ENCODE measurements around the gene HUS1.

The HUS1 gene

GRCh38 chr7:47962262-47962661 is 17.2 kb downstream of the HUS1 start:
- Histone ChIP-seq H3K4me3 (no peak overlapping the region), H3K36me3 (peaks cover 78% of the 10 kb centered on the region)
- no peak for TF ChIP-seq Cebpa-rat (IDR thresholded peaks at IDR 0.05)

GRCh38 chr7:47957156-47957555 is 22.3 kb downstream of the HUS1 start:
- TF ChIP-seq Cebpa-rat (IDR thresholded peaks at IDR 0.05) = no peak
- H3K27ac ChIP-seq = no peak overlapping the region
- no peaks in the 10 kb centered on the region; the same call in 1 of the 2 replicates for H4K20me1 ChIP-seq
- H3K27me3 ChIP-seq = no peaks in the 10 kb centered on the region
- no peaks in the 10 kb centered on the region for H3K4me1 ChIP-seq
- no peak overlapping the region for H3K4me2 ChIP-seq
- H3K4me3 ChIP-seq = no peak overlapping the region
- H3K36me3 ChIP-seq = peaks cover 48% of the 10 kb centered on the region
- H3K9me3 ChIP-seq = peaks cover 8% of the 10 kb centered on the region
- H3K9ac ChIP-seq = no peak overlapping the region

More at GRCh38 chr7:47962262-47962661, 17.2 kb downstream of the HUS1 start:
- Histone ChIP-seq H3K9ac (no peak overlapping the region), H3K27me3 (no peaks in the 10 kb centered on the region), H3K4me2 (no peak overlapping the region), H3K9me3 (peaks cover 8% of the 10 kb centered on the region), H4K20me1 (no peaks in the 10 kb centered on the region; the same call in 1 of the 2 replicates), H3K4me1 (0 out of 2 replicates have a peak, but pooled peaks cover 13% of the 10 kb centered on the region), H3K27ac (no peak overlapping the region)

GRCh38 chr7:47956220-47956619 is 23.2 kb downstream of the HUS1 start:
- Histone ChIP-seq H3K27ac (no peak overlapping the region), H3K4me1 (no peaks in the 10 kb centered on the region), H3K27me3 (no peaks in the 10 kb centered on the region), H4K20me1 (no peaks in the 10 kb centered on the region; the same call in 1 of the 2 replicates), H3K9me3 (peaks cover 5% of the 10 kb centered on the region; the same call in 1 of the 2 replicates), H3K4me3 (no peak overlapping the region), H3K9ac (no peak overlapping the region), H3K4me2 (no peak overlapping the region), H3K36me3 (peaks cover 38% of the 10 kb centered on the region)
- TF ChIP-seq Cebpa-rat (IDR thresholded peaks at IDR 0.05) = no peak

GRCh38 chr7:47954231-47954911 is 25.0 kb downstream of the HUS1 start:
- no peak for TF ChIP-seq Cebpa-rat (IDR thresholded peaks at IDR 0.05)
- Histone ChIP-seq H3K4me2 (no peak overlapping the region), H3K27me3 (no peaks in the 10 kb centered on the region), H3K9me3 (no peaks in the 10 kb centered on the region; the same call in 1 of the 2 replicates), H3K27ac (no peak overlapping the region), H3K36me3 (peaks cover 31% of the 10 kb centered on the region), H3K4me3 (no peak overlapping the region), H3K9ac (no peak overlapping the region), H3K4me1 (peaks cover 5% of the 10 kb centered on the region), H4K20me1 (no peaks in the 10 kb centered on the region; the same call in 1 of the 2 replicates)

- H3K4me3 ChIP-seq = no peak overlapping the region
- H3K27ac ChIP-seq = no peak overlapping the region
- peaks cover 31% of the 10 kb centered on the region for H3K36me3 ChIP-seq
- H3K4me2 ChIP-seq = no peak overlapping the region
- TF ChIP-seq Cebpa-rat (IDR thresholded peaks at IDR 0.05) = no peak
- peaks cover 5% of the 10 kb centered on the region for H3K4me1 ChIP-seq
- no peak overlapping the region for H3K9ac ChIP-seq
- no peaks in the 10 kb centered on the region for H3K27me3 ChIP-seq
- H3K9me3 ChIP-seq = no peaks in the 10 kb centered on the region; the same call in 1 of the 2 replicates
- no peaks in the 10 kb centered on the region; the same call in 1 of the 2 replicates for H4K20me1 ChIP-seq
Measured at GRCh38 chr7:47953822-47954221, 25.6 kb downstream of the HUS1 start.

GRCh38 chr7:47952224-47952623 is 27.2 kb downstream of the HUS1 start:
- no peak overlapping the region for H3K9ac ChIP-seq
- H3K27me3 ChIP-seq = no peaks in the 10 kb centered on the region
- H3K4me1 ChIP-seq = peaks cover 5% of the 10 kb centered on the region
- H4K20me1 ChIP-seq = no peaks in the 10 kb centered on the region; the same call in 1 of the 2 replicates
- no peak for TF ChIP-seq Cebpa-rat (IDR thresholded peaks at IDR 0.05)
- H3K4me2 ChIP-seq = no peak overlapping the region
- H3K27ac ChIP-seq = no peak overlapping the region
- peaks cover 21% of the 10 kb centered on the region for H3K36me3 ChIP-seq
- H3K9me3 ChIP-seq = no peaks in the 10 kb centered on the region
- no peak overlapping the region for H3K4me3 ChIP-seq

- Histone ChIP-seq H3K4me3 (no peak overlapping the region), H3K9me3 (no peaks in the 10 kb centered on the region), H3K4me1 (peaks cover 5% of the 10 kb centered on the region), H4K20me1 (no peaks in the 10 kb centered on the region; the same call in 1 of the 2 replicates), H3K9ac (no peak overlapping the region), H3K4me2 (no peak overlapping the region), H3K36me3 (peaks cover 20% of the 10 kb centered on the region), H3K27me3 (no peaks in the 10 kb centered on the region), H3K27ac (no peak overlapping the region)
- no peak for TF ChIP-seq Cebpa-rat (IDR thresholded peaks at IDR 0.05)
Measured at GRCh38 chr7:47951374-47951773, 28.0 kb downstream of the HUS1 start.

- H3K9me3 ChIP-seq = no peaks in the 10 kb centered on the region
- no peak for TF ChIP-seq Cebpa-rat (IDR thresholded peaks at IDR 0.05)
- H3K36me3 ChIP-seq = peaks cover 14% of the 10 kb centered on the region
- H3K4me3 ChIP-seq = no peak overlapping the region
- no peaks in the 10 kb centered on the region for H3K27me3 ChIP-seq
- peaks cover 5% of the 10 kb centered on the region for H3K4me1 ChIP-seq
- no peak overlapping the region for H3K4me2 ChIP-seq
- H3K27ac ChIP-seq = no peak overlapping the region
- no peak overlapping the region for H3K9ac ChIP-seq
- no peaks in the 10 kb centered on the region for H4K20me1 ChIP-seq
Measured at GRCh38 chr7:47950714-47951113, 28.7 kb downstream of the HUS1 start.

GRCh38 chr7:47949703-47950102 is 29.7 kb downstream of the HUS1 start:
- no peak for TF ChIP-seq Cebpa-rat (IDR thresholded peaks at IDR 0.05)
- Histone ChIP-seq H3K27ac (no peak overlapping the region), H3K9me3 (no peaks in the 10 kb centered on the region), H3K4me1 (peaks cover 5% of the 10 kb centered on the region), H3K4me2 (no peak overlapping the region), H3K9ac (no peak overlapping the region), H3K4me3 (no peak overlapping the region), H3K36me3 (peaks cover 10% of the 10 kb centered on the region), H3K27me3 (no peaks in the 10 kb centered on the region), H4K20me1 (no peaks in the 10 kb centered on the region)

GRCh38 chr7:47948141-47948790 is 31.1 kb downstream of the HUS1 start, which contains the start of gene PKD1L1:
PKD1L1 (minus strand) TSS chr7:47948466; CDS start chr7:47948440, 26 bp downstream.
- H3K9ac ChIP-seq = no peak within 1 kb of the TSS
- no peak within 1 kb of the TSS for H3K4me2 ChIP-seq
- TF ChIP-seq Cebpa-rat (IDR thresholded peaks at IDR 0.05) = no peak
- H3K27ac ChIP-seq = no peak within 1 kb of the TSS
- no peaks in the 10 kb centered on the region for H3K9me3 ChIP-seq
- no peaks in the 10 kb centered on the region for H3K27me3 ChIP-seq
- H4K20me1 ChIP-seq = no peaks in the 10 kb centered on the region
- peaks cover 5% of the 10 kb centered on the region for H3K4me1 ChIP-seq
- no peak within 1 kb of the TSS for H3K4me3 ChIP-seq
- H3K36me3 ChIP-seq = no peaks in the 10 kb centered on the region
